ENCODE measurements around the gene DLGAP4.

DLGAP4 gene

DNA sequence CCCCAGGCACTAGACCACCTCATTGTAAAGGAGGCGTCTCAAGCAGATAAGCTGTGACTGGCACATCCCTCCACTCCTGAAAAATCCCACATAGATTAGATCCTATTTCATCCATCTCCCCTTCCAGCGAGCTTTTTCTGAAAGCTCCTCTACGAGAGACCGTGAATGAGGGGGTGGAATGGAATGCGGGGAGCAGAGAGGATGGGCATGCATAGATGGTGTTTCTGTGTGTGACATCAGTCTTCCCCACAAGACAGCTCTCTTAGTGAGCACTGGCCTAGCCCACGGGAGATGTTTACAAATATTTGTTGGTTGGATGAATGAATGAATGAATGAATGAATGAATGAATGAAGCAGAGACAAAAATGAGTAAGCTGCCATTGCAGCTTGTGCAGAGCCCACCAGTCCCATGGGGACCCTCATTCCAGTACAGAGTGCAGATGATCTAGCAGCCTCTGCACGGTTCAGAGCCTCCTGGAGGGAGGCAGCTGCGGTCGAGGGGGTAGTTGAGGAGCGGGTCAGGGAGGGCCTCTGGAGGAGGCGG lies 98.4 kb downstream of the DLGAP4 start:
- no peak for DNase-seq (ENCODE audit: low spot score)
- no peak overlapping the region for H3K27ac ChIP-seq
- TF ChIP-seq, protein P1, sequence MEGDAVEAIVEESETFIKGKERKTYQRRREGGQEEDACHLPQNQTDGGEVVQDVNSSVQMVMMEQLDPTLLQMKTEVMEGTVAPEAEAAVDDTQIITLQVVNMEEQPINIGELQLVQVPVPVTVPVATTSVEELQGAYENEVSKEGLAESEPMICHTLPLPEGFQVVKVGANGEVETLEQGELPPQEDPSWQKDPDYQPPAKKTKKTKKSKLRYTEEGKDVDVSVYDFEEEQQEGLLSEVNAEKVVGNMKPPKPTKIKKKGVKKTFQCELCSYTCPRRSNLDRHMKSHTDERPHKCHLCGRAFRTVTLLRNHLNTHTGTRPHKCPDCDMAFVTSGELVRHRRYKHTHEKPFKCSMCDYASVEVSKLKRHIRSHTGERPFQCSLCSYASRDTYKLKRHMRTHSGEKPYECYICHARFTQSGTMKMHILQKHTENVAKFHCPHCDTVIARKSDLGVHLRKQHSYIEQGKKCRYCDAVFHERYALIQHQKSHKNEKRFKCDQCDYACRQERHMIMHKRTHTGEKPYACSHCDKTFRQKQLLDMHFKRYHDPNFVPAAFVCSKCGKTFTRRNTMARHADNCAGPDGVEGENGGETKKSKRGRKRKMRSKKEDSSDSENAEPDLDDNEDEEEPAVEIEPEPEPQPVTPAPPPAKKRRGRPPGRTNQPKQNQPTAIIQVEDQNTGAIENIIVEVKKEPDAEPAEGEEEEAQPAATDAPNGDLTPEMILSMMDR (IDR thresholded peaks at IDR 0.05) = no peak
- no peak overlapping the region for H3K4me3 ChIP-seq

DNA sequence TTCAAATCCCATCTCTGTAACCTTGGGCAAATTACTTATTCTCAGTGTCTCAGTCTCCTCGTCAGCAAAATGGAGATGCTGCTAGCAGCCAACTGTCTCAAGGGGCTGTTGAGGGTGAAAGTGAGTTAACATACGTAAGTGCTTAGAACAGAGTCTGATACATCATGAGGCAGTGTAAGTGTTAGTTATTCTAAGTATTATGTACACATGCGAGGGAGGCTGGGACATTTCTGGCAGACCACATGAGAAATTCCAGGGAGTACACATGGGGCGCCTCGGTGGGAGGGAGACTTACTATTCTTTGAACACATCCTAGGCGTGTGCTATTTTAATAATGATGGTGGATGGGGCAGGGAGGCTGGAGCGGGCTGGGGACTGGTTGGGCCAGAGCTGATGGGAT lies 99.1 kb downstream of the DLGAP4 start:
- Histone ChIP-seq H3K4me3 (no peak overlapping the region), H3K27ac (no peak overlapping the region)
- TF ChIP-seq, protein P1 (IDR thresholded peaks at IDR 0.05) = no peak
- DNase-seq (ENCODE audit: low spot score) = no peak

DNA sequence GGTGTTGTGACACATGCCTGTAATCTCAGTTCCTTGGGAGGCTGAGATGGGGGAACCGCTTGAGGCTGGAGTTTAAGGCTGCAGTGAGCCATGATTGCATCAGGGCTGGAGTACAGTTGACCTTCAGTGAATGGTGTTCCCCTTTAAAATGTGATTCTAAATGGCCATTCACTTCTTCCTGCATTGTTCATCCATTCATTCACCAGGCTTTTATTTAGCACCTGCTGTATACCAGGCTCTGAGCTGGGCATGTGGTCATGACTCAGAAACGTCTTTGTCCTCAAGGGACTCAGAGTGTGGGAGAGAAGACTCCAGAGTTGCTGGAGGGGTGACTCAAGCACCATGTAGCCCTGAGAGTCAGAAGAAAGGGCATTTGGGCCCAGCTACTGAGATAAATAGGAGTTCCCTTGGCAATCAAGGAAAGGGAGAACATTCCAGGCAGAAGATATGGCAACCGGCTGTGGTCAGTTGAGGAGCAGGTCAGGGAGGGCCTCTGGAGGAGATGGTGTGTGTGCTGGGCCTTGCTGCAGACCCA lies 101.1 kb downstream of the DLGAP4 start:
- no peak overlapping the region for H3K4me3 ChIP-seq
- H3K27ac ChIP-seq = no peak overlapping the region
- TF ChIP-seq, protein P1 (IDR thresholded peaks at IDR 0.05) = no peak
- no peak for DNase-seq (ENCODE audit: low spot score)

DNA sequence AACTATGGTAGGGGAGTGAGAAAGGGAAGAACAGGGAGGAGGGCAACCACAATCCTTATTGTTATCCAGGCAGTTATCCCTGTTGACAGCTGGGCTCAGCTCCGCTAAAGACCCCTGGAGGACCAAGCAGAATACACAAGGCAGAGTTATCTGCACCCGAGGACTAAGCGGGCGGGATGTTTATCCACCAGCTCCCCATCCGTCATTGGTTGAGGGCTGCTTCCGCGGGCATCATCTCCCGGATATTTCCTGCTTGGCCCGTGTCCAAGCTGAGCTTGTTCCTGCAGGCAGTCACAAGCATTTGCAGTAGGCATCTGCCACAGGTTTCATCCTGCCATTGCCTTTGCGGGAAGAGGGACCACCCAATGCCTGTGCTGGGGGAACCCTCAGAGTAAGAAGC lies 102.1 kb downstream of the DLGAP4 start:
- Histone ChIP-seq H3K27ac (no peak overlapping the region), H3K4me3 (no peak overlapping the region)
- TF ChIP-seq, protein P1 (IDR thresholded peaks at IDR 0.05) = no peak
- DNase-seq (ENCODE audit: low spot score) = no peak

DNA sequence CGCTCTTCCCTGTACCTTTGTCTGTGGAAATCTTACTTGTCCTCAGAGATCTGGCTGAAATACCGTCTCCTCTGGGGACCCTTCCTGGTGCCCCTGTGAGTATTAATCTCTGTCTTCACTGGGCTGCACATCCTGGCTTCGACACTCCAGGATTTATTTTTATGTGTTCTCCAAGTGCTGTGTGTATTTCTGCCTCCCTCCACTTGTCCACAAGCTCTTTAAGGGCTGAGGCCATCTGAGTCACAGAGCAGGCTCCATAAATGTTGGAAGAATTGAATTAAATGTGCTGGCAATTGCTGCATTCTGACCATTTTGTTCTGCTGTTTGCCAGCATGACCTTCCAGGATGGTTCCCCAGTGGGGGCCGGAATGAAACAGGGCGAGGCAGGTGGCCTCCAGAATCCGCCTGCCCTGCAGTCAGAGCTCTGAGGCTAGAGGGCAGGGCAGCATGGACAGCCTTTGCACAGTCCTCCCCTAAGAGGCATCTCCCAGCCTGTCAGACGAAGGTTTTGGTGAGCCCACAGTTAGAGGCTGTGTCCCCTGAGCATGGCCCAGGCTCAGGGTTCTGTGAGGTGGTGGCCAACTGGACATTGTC lies 105.8 kb downstream of the DLGAP4 start:
- TF ChIP-seq, protein P1 (IDR thresholded peaks at IDR 0.05) = no peak
- no peak for DNase-seq (ENCODE audit: low spot score)
- H3K27ac ChIP-seq = no peak overlapping the region
- H3K4me3 ChIP-seq = no peak overlapping the region

DNA sequence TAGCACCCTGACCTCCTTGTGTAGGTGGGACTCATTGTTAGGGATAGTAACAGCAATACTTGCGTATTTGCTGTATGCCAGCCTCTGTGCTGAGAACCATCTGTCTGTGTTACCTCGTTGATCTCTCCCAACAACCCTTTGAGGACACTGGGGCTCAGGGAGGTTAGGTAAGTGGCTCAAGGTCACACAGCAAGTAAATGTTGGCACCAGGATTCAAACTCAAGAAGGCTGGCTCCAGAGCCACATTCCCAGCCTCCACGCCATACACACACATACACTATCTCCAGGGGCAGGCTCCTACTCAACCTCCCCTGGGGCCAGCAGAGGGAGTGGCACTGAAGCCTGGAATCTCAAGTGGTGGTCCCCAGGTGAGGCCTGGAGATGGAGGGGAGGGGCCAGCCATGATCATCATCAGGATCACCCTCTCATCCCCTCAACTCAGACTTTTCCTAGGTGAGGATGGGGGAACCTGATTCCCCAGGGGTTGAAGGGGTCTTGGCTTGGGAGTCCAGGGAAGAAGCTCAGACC lies 109.4 kb downstream of the DLGAP4 start:
- no peak for DNase-seq (ENCODE audit: low spot score)
- H3K27ac ChIP-seq = no peak overlapping the region
- no peak overlapping the region for H3K4me3 ChIP-seq
- TF ChIP-seq, protein P1 (IDR thresholded peaks at IDR 0.05) = no peak

DNA sequence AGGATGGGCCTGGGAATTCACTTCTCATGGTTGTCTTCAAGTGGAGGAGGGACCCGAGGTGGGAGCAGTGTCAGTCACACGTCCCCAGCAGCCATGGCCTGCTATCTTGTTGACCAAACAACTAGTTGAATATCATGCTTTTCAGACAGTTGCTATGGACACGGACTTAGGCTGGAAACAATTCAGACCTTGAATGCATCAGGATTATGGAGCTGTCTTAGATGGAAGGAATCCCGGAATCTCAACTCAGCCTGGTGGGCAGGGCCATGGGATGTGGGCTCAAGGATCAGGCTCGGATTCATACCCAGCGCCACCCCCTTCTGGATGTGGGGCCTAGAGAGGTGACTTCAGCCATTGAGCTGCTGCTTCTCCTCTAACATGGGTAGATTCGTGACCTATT lies 112.6 kb downstream of the DLGAP4 start:
- no peak for DNase-seq (ENCODE audit: low spot score)
- TF ChIP-seq, protein P1 (IDR thresholded peaks at IDR 0.05) = no peak
- no peak overlapping the region for H3K4me3 ChIP-seq
- no peak overlapping the region for H3K27ac ChIP-seq
